HG03159 (cell line): Measurements from ENCODE around the gene DHCR24.
"Not testable (repeated sequence)": the region's sequence is repeated elsewhere in the genome, so short reads cannot be mapped to it uniquely, and the experiment has no call there.

Experiments
- ATAC-seq: cut with Tn5 transposase; IDR thresholded peaks from one replicate; pipeline ENCODE4 v1.9.1; 2021; ENCODE audit warnings: mild to moderate bottlenecking, moderate library complexity; ENCODE audit not compliant: unreplicated experiment

DHCR24 gene

DNA sequence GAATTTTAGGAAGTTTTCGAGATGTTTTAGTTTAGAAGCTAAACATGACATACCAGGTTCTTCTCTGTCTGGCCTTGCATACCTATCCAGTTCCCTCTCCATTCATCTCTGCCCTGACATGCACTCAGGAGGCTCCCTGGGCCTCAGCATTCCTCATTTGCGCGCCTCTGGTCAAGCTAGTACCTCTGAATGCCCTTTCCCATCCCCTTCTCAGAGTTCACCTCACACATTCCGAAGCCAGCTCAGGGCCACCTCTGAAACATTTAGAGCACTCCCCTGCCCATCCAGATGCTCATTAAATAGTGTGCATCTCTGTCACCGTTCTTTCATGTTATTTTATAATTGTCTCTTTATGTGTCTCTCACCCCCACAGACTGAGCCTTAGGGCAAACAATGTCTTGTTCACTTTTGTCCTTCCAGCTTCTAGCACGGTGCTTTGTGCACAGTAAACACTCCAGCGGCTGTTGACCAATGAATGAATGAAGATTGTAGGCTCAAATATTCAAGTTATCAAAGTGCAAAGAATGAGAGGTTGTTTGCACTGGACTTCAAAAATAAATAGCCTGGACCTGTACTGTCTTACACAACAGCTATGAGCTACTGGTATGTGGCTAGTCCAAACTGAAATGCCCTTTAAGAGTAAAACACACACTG, 1.2 kb upstream of the DHCR24 start:
- no peak for ATAC-seq

DNA sequence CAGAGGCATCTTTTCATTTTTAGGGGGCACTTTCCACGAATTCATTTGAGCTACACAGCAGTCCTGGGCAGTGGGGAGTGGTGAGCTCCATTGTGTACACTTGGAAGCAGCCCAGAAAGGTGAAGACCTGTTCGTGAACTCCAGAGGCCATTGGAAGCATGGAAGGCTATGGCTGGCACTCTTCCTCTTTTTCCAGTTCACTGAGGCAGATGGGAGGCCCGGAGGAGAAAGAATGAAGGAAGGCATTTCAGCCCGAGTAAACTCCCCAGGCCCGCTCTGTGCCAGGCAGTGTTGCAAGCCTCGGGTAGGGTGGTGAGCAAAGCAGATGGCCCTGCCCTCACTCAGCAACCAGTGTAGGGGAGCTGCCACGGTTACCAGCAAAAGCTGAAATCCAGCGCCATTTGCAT, 673 bp upstream of the DHCR24 start:
- ATAC-seq = no peak

DNA sequence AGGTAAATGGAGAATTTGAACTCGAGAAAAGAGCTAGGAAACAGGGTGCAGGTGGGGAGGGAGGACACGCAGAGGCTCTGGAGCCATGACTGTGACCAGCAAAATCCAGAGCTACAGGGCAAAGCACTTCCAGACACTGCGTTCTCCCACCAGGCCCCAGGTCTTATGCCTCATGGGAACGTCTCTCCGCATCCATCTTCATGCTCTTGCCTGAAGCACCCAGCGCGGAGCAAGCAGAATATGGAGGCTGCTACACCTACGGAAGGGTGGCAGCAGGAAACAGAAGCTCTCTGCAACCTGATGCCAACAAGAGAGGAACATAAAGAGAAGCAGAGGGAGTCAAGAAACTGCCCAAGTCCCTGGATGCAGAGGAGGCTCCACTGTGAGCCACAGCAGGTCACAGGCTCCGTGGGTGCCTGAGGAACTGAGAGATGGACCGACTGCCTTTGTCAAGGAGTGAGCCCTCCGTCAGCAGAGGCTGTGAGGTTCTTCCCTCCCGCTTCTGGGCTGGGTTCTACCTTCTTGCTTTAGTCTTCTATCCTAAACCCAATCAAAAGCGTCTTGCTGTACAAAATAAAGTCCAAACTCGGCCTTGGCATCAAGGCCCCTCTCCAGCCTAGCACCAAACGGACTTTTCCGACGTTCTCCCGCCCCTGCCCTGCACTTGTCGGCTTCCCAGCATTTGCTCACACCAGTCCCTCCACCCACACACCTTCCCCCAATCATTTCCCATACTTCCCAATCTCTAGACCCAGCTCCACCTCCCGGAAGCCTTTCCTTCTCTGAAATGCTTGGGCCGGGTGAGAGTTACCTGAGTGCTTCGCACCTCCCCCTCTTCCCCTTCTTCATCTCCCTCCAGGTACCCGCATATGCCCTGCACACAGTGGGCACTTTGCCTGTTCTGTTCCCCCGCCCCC, 930 bp downstream of the DHCR24 start:
- ATAC-seq = no peak

DNA sequence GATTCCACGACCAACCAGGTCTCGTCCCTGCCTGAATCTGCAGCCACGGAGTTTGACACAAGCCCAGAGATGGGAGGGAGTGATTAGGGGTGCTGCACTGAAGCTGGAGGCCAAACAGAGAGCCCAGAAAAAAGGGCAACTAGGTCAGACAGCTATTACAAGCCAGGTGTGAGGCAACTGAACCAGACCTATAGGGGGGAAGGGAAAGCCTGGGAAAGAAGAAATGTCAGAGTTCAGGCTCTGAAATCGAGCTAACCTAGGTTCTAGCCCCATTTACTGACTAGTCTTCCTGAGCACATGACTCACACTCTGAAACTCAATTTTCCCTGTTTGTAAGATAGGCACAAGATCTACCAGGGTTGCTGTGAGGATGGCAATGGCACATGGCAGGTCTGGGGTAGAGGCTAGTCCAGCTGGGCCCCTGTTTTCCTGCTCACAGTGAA, 1.7 kb downstream of the DHCR24 start:
- no peak for ATAC-seq

DNA sequence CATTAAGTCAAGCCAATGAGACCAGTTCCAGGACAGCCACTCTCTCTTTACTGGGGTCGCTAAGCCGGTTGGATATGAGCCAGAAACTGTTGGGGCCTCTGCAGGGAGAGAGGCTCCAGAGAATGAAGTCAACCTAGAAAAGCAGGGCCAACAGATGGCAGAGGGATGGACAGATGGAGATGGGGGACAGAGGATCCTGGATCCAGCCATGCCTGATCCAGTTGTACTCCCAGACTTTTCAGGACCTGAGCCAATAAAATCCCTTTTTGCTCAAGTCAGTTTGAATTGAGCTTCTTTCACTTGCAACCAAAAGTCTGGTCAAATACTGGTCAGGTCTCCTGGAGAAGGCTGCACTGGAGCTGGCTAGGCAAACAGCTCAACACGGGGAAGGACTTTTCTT, 2.2 kb downstream of the DHCR24 start:
- ATAC-seq = no peak

- no peak for ATAC-seq
These were observed 2.8 kb downstream of the DHCR24 start for GRCh38 chr1:54884135-54884586.

DNA sequence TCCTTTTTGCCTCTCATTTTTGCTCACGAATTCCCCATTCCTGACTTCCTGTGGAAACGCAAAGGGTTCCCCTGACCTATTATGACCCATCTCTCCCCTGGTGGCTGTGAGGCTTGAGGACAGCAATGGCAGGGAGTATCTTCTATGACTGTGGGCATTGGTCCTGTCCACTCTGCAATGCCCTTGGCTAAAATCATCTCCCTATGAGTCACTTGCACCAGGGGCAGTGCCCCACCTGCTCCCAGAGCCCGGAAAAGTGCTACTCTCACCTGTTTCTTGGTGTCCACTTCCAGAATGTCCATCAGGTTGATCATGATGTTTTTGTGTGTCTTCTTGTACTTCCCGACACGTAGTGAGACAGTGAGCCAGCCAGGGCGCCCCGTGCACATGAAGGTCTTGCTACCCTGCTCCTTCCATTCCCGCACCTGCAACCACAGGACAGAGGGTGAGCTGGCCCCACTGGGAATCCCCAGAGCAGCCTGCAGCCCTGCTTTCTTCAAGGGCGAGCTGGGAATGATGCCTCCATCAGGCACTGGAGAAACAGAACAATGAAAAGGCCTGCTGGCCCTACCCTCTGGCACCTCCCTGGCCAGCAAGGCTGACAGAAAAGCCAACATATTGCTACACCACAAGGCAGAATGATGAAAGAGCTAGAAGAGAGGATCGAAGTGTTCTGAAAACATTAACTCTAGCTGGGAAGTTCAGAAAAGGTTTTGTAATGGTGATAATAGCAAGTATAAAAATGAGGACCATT, 3.5 kb downstream of the DHCR24 start:
- no peak for ATAC-seq

DNA sequence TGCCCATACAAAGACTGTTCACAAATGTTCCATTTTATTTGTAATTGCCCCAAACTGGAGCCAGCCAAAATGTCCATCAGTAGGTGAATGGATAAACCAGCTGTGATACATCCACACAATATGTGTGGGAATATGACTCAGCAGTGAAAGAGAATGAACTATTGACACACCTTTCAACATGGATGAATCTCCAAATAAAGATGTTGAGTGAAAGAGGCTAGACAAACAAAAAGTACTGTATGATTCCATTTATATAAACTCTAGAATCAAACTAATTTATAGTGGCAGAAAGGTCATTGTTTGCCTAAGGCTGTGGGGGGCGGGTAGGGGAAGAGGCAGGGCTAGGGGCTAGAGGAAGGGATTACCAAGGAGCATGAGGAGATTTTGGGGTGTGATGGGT, 4.5 kb downstream of the DHCR24 start:
- no peak for ATAC-seq

- ATAC-seq = not testable (repeated sequence)
These were observed 5.4 kb downstream of the DHCR24 start for GRCh38 chr1:54881604-54882003.

DNA sequence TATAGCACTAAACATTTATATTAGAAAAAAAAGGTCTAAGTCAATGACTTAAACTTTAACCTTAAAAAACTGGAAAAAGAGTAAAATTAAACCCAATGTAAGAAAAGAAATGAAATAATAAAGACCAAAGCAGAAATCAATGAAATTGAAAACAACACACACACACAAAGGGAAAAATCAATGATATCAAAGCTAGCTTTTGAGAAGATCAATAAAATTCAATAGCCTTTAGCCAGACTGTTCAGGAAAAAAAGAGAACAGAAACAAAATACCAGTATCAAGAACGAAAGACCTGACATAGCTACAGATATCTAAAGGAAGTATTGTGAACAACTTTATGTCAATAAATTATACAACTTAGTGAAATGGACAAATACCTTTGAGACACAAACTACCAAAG, 7.1 kb downstream of the DHCR24 start:
- ATAC-seq = no peak

DNA sequence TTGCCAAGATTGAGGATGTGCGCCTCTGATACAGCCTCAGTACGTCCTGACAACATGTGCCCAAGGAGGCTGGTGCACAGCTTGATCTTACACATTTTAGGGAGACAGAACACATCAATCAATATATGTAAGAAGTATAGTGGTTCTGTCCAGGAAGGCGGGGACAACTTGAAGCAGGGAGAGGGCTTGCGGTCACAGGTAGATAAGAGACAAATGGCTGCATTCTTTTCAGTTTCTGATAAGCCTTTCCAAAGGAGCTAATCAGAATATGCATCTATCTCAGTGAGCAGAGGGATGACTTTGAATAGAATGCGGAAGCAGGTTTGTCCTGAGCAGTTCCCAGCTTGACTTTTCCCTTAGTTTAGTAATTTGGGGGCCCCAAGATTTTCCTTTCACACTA, 10.2 kb downstream of the DHCR24 start:
- ATAC-seq = no peak

- no peak for ATAC-seq
These were observed 12.0 kb downstream of the DHCR24 start for GRCh38 chr1:54875000-54875399.

GRCh38 chr1:54874079-54874830, 12.7 kb downstream of the DHCR24 start:
- ATAC-seq = no peak

GRCh38 chr1:54872036-54872331, 15.0 kb downstream of the DHCR24 start:
- ATAC-seq = no peak

DNA sequence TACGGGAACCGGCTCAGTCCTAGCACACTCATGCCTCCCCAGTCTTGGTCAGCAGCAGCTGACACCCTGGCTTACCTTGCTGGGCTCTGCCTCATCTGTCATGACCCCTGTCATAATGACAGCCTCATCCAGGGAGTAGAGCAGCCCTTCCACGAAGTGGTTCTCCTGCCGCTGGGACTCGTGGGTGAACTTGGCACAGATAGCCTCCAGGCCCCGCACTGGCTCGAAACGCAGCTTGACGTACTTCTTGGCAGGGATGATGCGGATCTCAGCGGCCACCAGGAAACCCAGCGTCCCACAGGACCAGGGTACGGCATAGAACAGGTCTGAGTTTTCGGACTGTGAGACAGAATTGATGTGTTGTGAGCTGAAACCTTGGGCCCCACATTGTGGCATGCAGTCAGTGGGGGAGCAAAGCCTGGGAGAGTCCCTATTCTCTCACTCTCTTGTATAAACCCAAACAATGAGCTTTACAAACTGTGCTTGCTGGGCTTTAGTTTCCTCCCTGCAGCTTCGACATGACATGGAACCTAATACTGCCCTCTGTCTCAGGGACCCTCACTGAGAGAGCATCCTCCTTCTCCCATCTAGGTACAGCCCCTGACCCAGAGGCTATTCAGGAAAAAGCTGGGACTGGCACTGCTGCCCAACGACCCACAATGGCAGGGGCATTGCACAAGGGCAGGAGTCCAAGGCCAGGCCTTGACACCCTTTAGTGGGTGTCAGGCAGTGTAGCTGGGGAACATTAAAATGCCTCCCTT, 15.5 kb downstream of the DHCR24 start:
- no peak for ATAC-seq

GRCh38 chr1:54870869-54871268, 16.1 kb downstream of the DHCR24 start:
- no peak for ATAC-seq

- no peak for ATAC-seq
These were observed 17.7 kb downstream of the DHCR24 start for GRCh38 chr1:54869173-54869851.

DNA sequence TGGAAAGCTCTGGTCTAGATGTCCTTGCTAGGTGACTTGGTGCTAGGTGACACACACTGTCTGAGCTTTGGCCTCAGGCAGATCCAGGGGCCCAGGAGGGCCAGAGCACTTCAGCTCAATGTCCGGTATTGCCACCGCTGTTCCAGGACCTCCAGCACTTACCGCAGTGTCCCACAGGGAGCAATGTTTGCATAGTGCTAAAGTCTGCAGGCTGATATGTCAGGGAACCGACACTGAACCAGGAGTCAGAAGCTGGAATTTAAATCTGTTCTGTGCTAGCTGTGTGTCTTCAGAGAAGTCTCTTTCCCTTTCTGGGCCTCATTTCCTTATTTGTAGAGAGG, 19.3 kb downstream of the DHCR24 start:
- no peak for ATAC-seq

GRCh38 chr1:54866801-54867716, 19.9 kb downstream of the DHCR24 start:
- ATAC-seq = no peak
